DMS114 treated with DMSO at 0.1 percent for 48 hours (cell line): ENCODE results near the gene LSM5.
A peak's percentile ranks its signal among the peaks of the same experiment; 100 is the strongest.

Experiments
- DNase-seq: peaks from one replicate; lab custom pipeline; 2025; ENCODE audit not compliant: unreplicated experiment; lab: John Stamatoyannopoulos, UW

Gene LSM5

GRCh38 chr7:32490127-32490796 lies at the start of gene LSM5:
TSS of gene LSM5 (minus strand) at chr7:32490380. CDS start at chr7:32490365, 15 bp downstream.
- DNase-seq, result peak; percentile 90

GRCh38 chr7:32539366-32539765 lies 49.2 kb upstream of the LSM5 start:
- no peak for DNase-seq

GRCh38 chr7:32537760-32538159 lies 47.6 kb upstream of the LSM5 start:
- DNase-seq, result no peak

GRCh38 chr7:32536585-32536984 lies 46.4 kb upstream of the LSM5 start:
- no peak for DNase-seq

- no peak for DNase-seq
Observed at GRCh38 chr7:32536016-32536415, 45.8 kb upstream of the LSM5 start.

GRCh38 chr7:32535162-32535702 lies 45.1 kb upstream of the LSM5 start:
- no peak for DNase-seq

- DNase-seq, result no peak
Observed at GRCh38 chr7:32533276-32534029, 43.3 kb upstream of the LSM5 start.

GRCh38 chr7:32532716-32533115 lies 42.5 kb upstream of the LSM5 start:
- DNase-seq, result no peak

GRCh38 chr7:32532086-32532485 lies 41.9 kb upstream of the LSM5 start:
- no peak for DNase-seq

- no peak for DNase-seq
Observed at GRCh38 chr7:32531402-32531801, 41.2 kb upstream of the LSM5 start.

- DNase-seq, result no peak
Observed at GRCh38 chr7:32525839-32526238, 35.7 kb upstream of the LSM5 start.

GRCh38 chr7:32524631-32525030 lies 34.5 kb upstream of the LSM5 start:
- DNase-seq, result no peak

GRCh38 chr7:32522746-32523530 lies 32.8 kb upstream of the LSM5 start:
- DNase-seq, result no peak

- DNase-seq, result no peak
Observed at GRCh38 chr7:32519763-32520162, 29.6 kb upstream of the LSM5 start.

GRCh38 chr7:32518534-32519140 lies 28.5 kb upstream of the LSM5 start:
- DNase-seq, result peak; percentile 29

GRCh38 chr7:32516551-32517100 lies 26.4 kb upstream of the LSM5 start:
- DNase-seq, result no peak

- no peak for DNase-seq
Observed at GRCh38 chr7:32515890-32516550, 25.8 kb upstream of the LSM5 start.

GRCh38 chr7:32513210-32513609 lies 23.0 kb upstream of the LSM5 start:
- DNase-seq, result no peak

GRCh38 chr7:32511791-32512190 lies 21.6 kb upstream of the LSM5 start:
- DNase-seq, result no peak

- no peak for DNase-seq
Observed at GRCh38 chr7:32507414-32507813, 17.2 kb upstream of the LSM5 start.
